ENCODE results near the gene BAAT.

The BAAT gene

DNA sequence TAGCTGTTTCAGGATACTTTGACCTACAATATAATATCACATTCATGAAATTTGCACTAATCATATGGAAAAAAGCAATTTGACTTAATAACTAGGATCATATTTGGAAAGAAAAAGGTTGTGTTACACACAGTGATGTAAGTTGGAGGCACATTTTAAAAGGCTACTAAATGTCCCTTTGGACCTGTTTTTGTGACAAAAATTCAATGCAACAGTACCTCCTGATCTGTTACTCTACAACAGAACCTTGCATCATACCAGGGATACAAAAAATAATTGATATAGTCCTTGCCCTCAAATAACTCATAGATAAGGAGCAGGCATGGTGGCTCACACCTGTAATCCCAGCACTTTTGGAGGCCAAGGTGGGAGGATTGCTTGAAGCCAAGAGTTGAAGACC is 67.1 kb downstream of the BAAT start:
- Histone ChIP-seq H3K36me3 (ENCODE audit: control insufficient read depth, insufficient read depth, low read length) (no peaks in the 10 kb centered on the region), H3K4me3 (ENCODE audit: extremely low read depth, insufficient read depth, low read length, poor library complexity, severe bottlenecking) (no peak overlapping the region), H3K9me3 (ENCODE audit: control insufficient read depth, low read length) (no peaks in the 10 kb centered on the region), H3K27ac (ENCODE audit: low read depth, low read length, severe bottlenecking) (no peak overlapping the region), H3K4me1 (ENCODE audit: control insufficient read depth, insufficient read depth, low read length, poor library complexity, severe bottlenecking) (no peaks in the 10 kb centered on the region)

DNA sequence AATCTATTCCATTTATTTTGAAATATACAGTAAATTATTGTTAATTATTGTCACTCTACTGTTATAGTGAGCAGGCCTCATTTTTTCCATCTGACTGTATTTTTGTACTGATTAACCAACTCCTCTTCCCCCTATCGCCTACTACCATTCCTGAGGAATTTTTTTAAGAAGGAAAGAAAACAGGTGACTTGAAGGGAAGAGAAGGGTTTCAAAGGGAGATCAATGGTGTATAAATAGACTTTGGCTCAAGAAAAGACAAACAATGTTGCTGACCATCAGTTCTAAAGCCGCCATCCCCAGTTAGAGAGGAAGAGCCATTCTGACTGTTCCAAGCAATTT is 69.7 kb downstream of the BAAT start:
- H3K36me3 ChIP-seq (ENCODE audit: control insufficient read depth, insufficient read depth, low read length): no peaks in the 10 kb centered on the region
- no peak overlapping the region for H3K4me3 ChIP-seq (ENCODE audit: extremely low read depth, insufficient read depth, low read length, poor library complexity, severe bottlenecking)
- 91% methylated on average over 1 of the region's 2 CpGs; no CpG with 5 or more reads in 1 of the 2 experiments for WGBS, 2 experiments (ENCODE audit: insufficient coverage in 2 of 2)

GRCh38 chr9:101312661-101313060 is 72.1 kb downstream of the BAAT start:
- no peaks in the 10 kb centered on the region for H3K36me3 ChIP-seq (ENCODE audit: control insufficient read depth, insufficient read depth, low read length)
- no peaks in the 10 kb centered on the region for H3K9me3 ChIP-seq (ENCODE audit: control insufficient read depth, low read length)
- no peak overlapping the region for H3K4me3 ChIP-seq (ENCODE audit: extremely low read depth, insufficient read depth, low read length, poor library complexity, severe bottlenecking)
- H3K4me1 ChIP-seq (ENCODE audit: control insufficient read depth, insufficient read depth, low read length, poor library complexity, severe bottlenecking): no peaks in the 10 kb centered on the region
- no peak overlapping the region for H3K27ac ChIP-seq (ENCODE audit: low read depth, low read length, severe bottlenecking)
- WGBS, 2 experiments (ENCODE audit: insufficient coverage in 2 of 2): 89 to 92% methylated on average over 8 of the region's 8 CpGs

More for the DNA sequence above, 69.7 kb downstream of the BAAT start:
- H3K27ac ChIP-seq (ENCODE audit: low read depth, low read length, severe bottlenecking): no peak overlapping the region
- no peaks in the 10 kb centered on the region for H3K9me3 ChIP-seq (ENCODE audit: control insufficient read depth, low read length)
- no peaks in the 10 kb centered on the region for H3K4me1 ChIP-seq (ENCODE audit: control insufficient read depth, insufficient read depth, low read length, poor library complexity, severe bottlenecking)

DNA sequence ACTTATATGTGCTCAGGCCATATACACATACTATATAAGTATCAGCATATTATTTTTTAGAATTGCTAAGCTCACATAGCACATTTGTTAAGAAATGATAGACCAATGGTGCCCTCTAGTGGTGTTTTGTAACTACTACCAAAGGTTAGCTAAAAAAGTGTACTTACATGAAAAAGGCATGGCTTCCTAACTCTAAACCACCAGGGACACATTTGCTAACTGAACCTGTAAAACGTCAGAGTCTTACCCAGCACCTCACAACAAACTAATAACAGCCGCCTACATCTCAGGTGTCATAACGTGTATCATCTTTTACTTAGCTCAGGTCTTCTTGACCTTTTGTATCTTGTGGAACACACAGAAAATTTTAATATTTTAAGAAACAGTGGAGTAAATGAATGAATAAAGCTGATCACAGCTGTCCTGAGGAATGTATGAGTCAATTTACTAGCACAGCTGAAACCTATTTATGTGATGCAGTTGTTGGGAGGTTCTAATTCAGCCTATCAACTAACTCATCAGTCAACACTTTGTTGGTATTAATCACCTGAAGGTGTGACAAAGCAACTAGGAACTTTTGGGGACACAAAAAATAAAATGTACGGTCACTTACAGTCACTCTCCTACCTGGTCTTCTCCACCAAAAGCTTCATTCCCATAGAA is 72.9 kb downstream of the BAAT start:
- Histone ChIP-seq H3K27ac (ENCODE audit: low read depth, low read length, severe bottlenecking) (no peak overlapping the region), H3K4me3 (ENCODE audit: extremely low read depth, insufficient read depth, low read length, poor library complexity, severe bottlenecking) (no peak overlapping the region), H3K4me1 (ENCODE audit: control insufficient read depth, insufficient read depth, low read length, poor library complexity, severe bottlenecking) (no peaks in the 10 kb centered on the region), H3K36me3 (ENCODE audit: control insufficient read depth, insufficient read depth, low read length) (no peaks in the 10 kb centered on the region), H3K9me3 (ENCODE audit: control insufficient read depth, low read length) (no peaks in the 10 kb centered on the region)
- 21 to 100% methylated on average over 1 to 4 of the region's 4 CpGs for WGBS, 2 experiments (ENCODE audit: insufficient coverage in 2 of 2)

DNA sequence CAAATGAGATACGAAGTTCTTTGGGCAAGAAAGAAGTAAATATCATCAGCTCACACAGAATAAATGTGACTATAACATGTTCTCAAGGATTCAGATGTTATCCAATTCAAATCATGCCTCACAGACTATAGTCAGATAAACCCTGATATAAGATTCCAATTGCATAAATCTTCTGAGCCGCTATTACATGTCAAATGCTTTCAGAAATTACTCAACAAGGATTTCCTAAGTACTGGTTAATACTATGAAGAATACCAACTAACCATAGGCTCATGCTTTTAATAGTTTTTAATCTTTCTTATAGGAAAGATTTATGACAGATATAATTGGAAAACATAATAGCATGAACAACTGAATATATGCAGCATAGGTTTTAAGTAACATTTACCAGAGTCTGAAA is 73.6 kb downstream of the BAAT start:
- H3K4me1 ChIP-seq (ENCODE audit: control insufficient read depth, insufficient read depth, low read length, poor library complexity, severe bottlenecking): no peaks in the 10 kb centered on the region
- H3K36me3 ChIP-seq (ENCODE audit: control insufficient read depth, insufficient read depth, low read length): no peaks in the 10 kb centered on the region
- H3K4me3 ChIP-seq (ENCODE audit: extremely low read depth, insufficient read depth, low read length, poor library complexity, severe bottlenecking): no peak overlapping the region
- no peaks in the 10 kb centered on the region for H3K9me3 ChIP-seq (ENCODE audit: control insufficient read depth, low read length)
- H3K27ac ChIP-seq (ENCODE audit: low read depth, low read length, severe bottlenecking): no peak overlapping the region
- WGBS, 2 experiments (ENCODE audit: insufficient coverage in 2 of 2): no CpG with 5 or more reads among the region's 2 CpGs

Data from mesodermal cell (in vitro differentiated cells).